ENCODE measurements around the gene PTPRR. TPM values are rescaled to one million over a fixed set of nuclear protein-coding genes. Genes with fewer than 3 reads are reported as not detected.

The PTPRR gene
- total and polyA plus RNA-seq, 12 donors = 0.20 to 1.7 (median 0.74) TPM

- TF ChIP-seq CTCF (IDR thresholded peaks at IDR 0.05) = no peak
- ATAC-seq (no peak), DNase-seq (no peak)
- Histone ChIP-seq H3K36me3 (no peaks in the 10 kb centered on the region), H3K9me3 (peaks cover 0 to 3% (median 0%) of the 10 kb centered on the region in 11 donors), H3K27ac (no peak overlapping the region), H3K4me3 (no peak overlapping the region), H3K27me3 (peaks cover 0 to 2% (median 0%) of the 10 kb centered on the region in 7 donors), H3K4me1 (no peaks in the 10 kb centered on the region)
- WGBS, 2 donors = 92 to 94% methylated on average over 11 to 12 of the region's 12 CpGs
- intact Hi-C loops (cut with DNase I) = no loop called here
Observed at GRCh38 chr12:70759161-70759918, 161.2 kb downstream of the PTPRR start.

- Histone ChIP-seq H3K4me1 (no peaks in the 10 kb centered on the region), H3K9me3 (no peaks in the 10 kb centered on the region), H3K4me3 (no peak overlapping the region), H3K27ac (no peak overlapping the region), H3K27me3 (peaks cover 0 to 6% (median 0%) of the 10 kb centered on the region in 7 donors), H3K36me3 (no peaks in the 10 kb centered on the region)
- DNase-seq (no peak), ATAC-seq (no peak)
- 82 to 88% methylated on average over 5 of the region's 5 CpGs for WGBS, 2 donors
- TF ChIP-seq CTCF (IDR thresholded peaks at IDR 0.05) = no peak
- intact Hi-C loops (cut with DNase I) = no loop called here
Observed at GRCh38 chr12:70758494-70758845, 162.1 kb downstream of the PTPRR start.

- Histone ChIP-seq H3K4me1 (no peaks in the 10 kb centered on the region), H3K36me3 (no peaks in the 10 kb centered on the region), H3K9me3 (no peaks in the 10 kb centered on the region), H3K27ac (no peak overlapping the region), H3K27me3 (peaks cover 0 to 6% (median 0%) of the 10 kb centered on the region in 7 donors), H3K4me3 (no peak overlapping the region)
- DNase-seq (no peak), ATAC-seq (no peak)
- intact Hi-C loops (cut with DNase I) = no loop called here
- TF ChIP-seq CTCF (IDR thresholded peaks at IDR 0.05) = no peak
- WGBS, 2 donors = 67 to 83% methylated on average over 1 of the region's 1 CpG
Observed at GRCh38 chr12:70757830-70758493, 162.6 kb downstream of the PTPRR start.

GRCh38 chr12:70756791-70757190, 163.7 kb downstream of the PTPRR start:
- Histone ChIP-seq H3K4me1 (no peaks in the 10 kb centered on the region), H3K4me3 (no peak overlapping the region), H3K27me3 (peaks cover 0 to 14% (median 0%) of the 10 kb centered on the region in 7 donors), H3K9me3 (no peaks in the 10 kb centered on the region), H3K36me3 (no peaks in the 10 kb centered on the region), H3K27ac (no peak overlapping the region)
- no peak for TF ChIP-seq CTCF (IDR thresholded peaks at IDR 0.05)
- intact Hi-C loops (cut with DNase I) = no loop called here
- 65 to 75% methylated on average over 2 of the region's 2 CpGs for WGBS, 2 donors
- DNase-seq = no peak
- ATAC-seq = no peak

Measured in heart right ventricle (tissue), 16 donors.